HEK293 (cell line): ENCODE results near the gene SH3TC1.

Experiments
- KLF9 ChIP-seq: fragments of 450-650 bp; formaldehyde crosslinking; IDR thresholded peaks from 2 replicates; pipeline ENCODE4 v1.5.1; 2016; ENCODE audit warnings: missing biosample characterization, missing genetic modification characterization, low read depth
- ZFP37 ChIP-seq: fragments of 450-650 bp; formaldehyde crosslinking; IDR thresholded peaks from 2 replicates; pipeline ENCODE4 v1.5.1; 2016; ENCODE audit warnings: missing biosample characterization, missing genetic modification characterization
- ZIC2 ChIP-seq: fragments of 450-650 bp; formaldehyde crosslinking; IDR thresholded peaks from 2 replicates; pipeline ENCODE4 v1.5.1; 2016; ENCODE audit warnings: missing biosample characterization, missing genetic modification characterization
- ZNF121 ChIP-seq: fragments of 450-650 bp; formaldehyde crosslinking; IDR thresholded peaks from 2 replicates; pipeline ENCODE4 v1.5.1; 2016; ENCODE audit warnings: missing biosample characterization, missing genetic modification characterization
- ZNF623 ChIP-seq: fragments of 450-650 bp; formaldehyde crosslinking; IDR thresholded peaks from 2 replicates; pipeline ENCODE4 v1.5.1; 2016; ENCODE audit warnings: missing biosample characterization, missing genetic modification characterization
- ZNF776 ChIP-seq: fragments of 450-650 bp; formaldehyde crosslinking; IDR thresholded peaks from 2 replicates; pipeline ENCODE4 v1.5.0; 2017; ENCODE audit warnings: missing biosample characterization, missing genetic modification characterization, borderline replicate concordance
- TF ChIP-seq, protein P1 (sequence below): fragments of 450-650 bp; formaldehyde crosslinking; IDR thresholded peaks from 2 replicates; pipeline ENCODE4 v1.5.1; 2016; ENCODE audit warnings: missing biosample characterization, missing genetic modification characterization

DNA sequence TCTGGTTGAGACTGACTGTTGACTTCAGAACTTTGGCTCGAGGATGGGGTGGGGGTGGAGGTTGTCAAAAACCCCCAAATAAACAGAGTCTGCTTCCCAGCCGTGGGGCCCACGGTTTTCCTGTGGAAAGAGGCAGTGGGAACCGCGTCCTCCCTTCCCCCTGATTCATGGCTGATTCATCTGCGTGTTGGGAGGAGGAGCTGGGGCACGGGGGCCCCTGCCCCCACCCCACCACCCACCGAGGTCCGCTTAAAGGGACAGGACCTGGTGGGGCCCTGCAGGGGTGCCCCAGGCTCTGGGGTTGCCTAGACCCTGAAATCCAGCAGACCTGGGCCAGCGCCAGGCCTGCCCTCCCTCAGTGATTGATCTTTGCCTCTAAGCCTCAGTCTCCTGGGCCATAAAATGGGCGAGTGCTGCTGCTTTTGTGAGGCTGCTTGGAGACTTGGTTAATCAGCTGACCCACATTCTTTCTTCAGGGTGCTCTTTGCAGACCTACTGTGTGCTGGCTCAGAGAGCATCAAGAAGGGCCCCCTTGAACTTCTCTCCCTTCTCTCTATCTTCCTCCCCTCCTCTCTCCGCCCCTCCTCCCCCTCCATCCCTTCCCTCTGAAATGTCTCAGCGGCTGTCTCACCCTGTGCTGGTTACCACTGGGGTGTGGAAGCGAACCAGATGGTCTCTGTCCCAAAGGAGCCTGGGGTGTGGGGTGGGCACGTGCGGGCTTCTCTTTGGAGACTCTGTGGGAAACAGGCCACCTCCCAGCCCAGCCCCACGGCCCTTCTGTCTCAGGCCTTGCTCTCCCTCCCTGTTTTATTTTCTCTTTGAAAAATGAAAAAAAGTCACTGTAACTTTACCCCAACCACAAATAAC lies 79.6 kb downstream of the SH3TC1 start:
- TF ChIP-seq ZNF121 (tag by site-specific recombination), result no peak
- no peak for TF ChIP-seq ZNF776 (tag by site-specific recombination)
- no peak for TF ChIP-seq KLF9
- TF ChIP-seq, protein P1, sequence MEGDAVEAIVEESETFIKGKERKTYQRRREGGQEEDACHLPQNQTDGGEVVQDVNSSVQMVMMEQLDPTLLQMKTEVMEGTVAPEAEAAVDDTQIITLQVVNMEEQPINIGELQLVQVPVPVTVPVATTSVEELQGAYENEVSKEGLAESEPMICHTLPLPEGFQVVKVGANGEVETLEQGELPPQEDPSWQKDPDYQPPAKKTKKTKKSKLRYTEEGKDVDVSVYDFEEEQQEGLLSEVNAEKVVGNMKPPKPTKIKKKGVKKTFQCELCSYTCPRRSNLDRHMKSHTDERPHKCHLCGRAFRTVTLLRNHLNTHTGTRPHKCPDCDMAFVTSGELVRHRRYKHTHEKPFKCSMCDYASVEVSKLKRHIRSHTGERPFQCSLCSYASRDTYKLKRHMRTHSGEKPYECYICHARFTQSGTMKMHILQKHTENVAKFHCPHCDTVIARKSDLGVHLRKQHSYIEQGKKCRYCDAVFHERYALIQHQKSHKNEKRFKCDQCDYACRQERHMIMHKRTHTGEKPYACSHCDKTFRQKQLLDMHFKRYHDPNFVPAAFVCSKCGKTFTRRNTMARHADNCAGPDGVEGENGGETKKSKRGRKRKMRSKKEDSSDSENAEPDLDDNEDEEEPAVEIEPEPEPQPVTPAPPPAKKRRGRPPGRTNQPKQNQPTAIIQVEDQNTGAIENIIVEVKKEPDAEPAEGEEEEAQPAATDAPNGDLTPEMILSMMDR (tag by site-specific recombination), result no peak
- no peak for TF ChIP-seq ZNF623 (tag by site-specific recombination)
- no peak for TF ChIP-seq ZFP37
- no peak for TF ChIP-seq ZIC2
